ENCODE measurements around the gene ADGRL1.

DNA sequence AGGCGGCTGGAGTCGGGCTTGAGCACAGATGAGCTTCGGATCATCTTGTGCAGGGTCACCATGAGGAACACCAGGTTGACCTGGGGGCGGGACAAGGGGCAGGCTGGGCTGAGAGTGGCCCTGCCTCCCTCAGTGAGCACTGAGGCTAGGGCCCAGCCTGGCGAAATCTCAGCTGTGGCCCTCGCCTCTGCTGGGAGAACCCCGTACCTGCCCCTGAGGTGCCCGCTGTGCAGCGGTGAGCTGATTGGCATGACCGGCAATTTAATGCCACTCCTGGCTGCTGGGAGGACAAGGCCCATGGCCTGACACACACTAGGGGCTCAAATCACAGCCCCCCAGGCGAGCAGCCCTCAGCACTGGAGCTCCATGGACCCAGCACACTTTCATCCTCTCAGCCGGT, 49.8 kb downstream of the ADGRL1 start:
- TF ChIP-seq, protein P1, sequence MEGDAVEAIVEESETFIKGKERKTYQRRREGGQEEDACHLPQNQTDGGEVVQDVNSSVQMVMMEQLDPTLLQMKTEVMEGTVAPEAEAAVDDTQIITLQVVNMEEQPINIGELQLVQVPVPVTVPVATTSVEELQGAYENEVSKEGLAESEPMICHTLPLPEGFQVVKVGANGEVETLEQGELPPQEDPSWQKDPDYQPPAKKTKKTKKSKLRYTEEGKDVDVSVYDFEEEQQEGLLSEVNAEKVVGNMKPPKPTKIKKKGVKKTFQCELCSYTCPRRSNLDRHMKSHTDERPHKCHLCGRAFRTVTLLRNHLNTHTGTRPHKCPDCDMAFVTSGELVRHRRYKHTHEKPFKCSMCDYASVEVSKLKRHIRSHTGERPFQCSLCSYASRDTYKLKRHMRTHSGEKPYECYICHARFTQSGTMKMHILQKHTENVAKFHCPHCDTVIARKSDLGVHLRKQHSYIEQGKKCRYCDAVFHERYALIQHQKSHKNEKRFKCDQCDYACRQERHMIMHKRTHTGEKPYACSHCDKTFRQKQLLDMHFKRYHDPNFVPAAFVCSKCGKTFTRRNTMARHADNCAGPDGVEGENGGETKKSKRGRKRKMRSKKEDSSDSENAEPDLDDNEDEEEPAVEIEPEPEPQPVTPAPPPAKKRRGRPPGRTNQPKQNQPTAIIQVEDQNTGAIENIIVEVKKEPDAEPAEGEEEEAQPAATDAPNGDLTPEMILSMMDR (IDR thresholded peaks at IDR 0.05): no peak
- TF ChIP-seq POLR2A (IDR thresholded peaks at IDR 0.05): no peak

All from heart left ventricle (tissue), 13 donors.